HG03103 (cell line): ENCODE data around the gene CNTN4.

ENCODE experiments used
- ATAC-seq: cut with Tn5 transposase; IDR thresholded peaks from one replicate; pipeline ENCODE4 v1.9.1; 2021; ENCODE audit warnings: low read depth; ENCODE audit not compliant: unreplicated experiment

The CNTN4 gene

DNA sequence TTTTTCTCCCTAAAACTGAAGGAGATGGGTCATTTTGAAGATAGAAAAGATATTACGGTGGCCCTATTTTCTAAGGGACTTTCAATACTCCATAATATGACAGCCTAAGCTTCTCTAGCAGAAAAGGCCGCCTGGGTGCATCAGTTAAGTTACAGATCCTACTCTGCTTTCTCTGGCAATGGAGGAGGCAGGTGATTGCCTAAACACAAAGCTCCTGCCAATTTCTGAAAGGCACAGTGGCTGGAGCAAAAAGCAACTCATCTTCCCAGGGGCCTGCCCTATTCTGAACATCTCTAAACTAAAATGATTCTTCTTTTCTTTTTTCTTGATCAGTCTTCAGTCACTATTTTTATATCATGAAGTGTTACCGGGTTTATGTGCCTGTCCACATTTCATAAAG is 276.7 kb downstream of the CNTN4 start:
- no peak for ATAC-seq

DNA sequence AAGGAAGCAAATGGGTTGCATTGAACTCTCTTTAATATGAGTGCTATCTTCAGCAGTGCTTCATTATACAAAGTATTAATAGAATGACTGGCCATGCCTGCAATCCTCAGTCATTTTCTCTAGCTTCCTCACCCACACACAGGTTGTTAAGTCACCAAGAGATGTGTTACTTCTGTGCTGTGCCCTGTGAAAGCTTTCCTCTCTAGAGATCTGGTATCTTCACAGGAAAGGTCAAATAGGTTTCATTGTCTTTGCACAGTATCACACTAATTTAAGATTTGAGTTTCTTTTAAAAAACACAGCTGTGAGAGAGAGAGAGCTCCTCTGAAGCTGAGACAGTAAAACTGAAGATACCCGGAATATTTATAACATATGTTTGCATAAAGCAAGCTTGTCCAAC is 278.6 kb downstream of the CNTN4 start:
- no peak for ATAC-seq

DNA sequence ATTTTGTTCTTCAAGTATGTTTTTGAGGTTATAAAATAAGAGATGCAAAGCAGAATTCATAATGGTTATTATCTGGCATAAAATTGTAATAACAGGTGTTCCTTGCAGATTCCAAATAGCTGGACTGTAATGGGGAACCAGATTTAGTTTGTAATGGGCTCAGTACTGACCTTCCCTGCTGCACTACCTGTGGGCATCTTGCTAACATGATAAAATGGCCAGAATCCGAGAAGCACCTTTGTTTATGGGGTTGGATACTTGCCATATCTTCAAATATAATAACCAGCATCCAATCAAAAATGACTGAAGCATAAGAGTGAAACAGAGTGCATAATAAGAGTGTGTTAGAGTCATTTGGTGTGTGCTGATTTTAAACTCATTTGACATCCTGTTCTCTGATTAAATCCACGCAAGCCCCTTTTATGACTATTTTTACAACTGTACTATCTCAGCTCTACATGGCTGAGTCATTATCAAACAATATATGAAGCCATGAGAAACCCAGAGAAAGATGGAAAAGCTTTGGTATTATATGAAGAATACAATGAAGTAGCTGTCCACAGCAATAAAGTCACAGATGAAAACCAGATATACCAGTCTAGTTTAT is 292.4 kb downstream of the CNTN4 start:
- no peak for ATAC-seq

DNA sequence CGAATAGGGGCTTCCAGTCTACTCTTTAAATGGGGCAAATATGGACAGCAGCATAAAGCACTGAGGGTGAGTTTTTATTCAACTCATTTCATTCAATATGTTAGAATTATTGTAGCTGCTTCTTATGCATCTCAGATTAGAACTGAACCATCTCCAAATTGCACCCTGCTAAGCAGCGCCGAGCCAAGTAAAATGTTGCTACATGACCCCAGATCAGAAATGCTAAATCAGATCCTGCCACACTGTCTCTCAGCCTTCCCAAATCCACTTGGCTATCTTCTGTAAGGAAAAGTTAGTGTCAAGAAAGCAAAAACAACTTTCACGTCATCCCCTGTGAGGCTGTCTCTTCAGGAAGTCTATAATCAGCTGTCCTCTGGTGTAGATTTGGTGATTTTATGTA is 293.2 kb downstream of the CNTN4 start:
- no peak for ATAC-seq

DNA sequence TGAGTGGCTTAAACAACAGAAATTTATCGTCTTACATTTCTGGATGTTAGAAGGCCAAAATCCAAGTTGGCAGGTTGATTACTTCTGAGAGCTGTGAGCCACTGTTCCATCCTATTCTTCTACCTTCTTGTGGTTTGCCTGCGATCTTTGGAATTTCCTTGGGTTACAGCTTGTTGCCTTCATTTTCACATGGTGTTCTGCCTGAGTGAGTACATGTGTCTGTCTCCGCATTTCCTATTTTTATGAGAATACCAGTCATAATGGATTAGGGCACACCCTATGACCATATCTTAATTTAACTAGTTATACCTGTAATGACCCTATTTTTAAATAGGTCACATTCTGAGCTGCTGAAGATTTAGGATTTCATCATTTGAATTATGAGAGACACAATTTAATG is 294.3 kb downstream of the CNTN4 start:
- no peak for ATAC-seq

DNA sequence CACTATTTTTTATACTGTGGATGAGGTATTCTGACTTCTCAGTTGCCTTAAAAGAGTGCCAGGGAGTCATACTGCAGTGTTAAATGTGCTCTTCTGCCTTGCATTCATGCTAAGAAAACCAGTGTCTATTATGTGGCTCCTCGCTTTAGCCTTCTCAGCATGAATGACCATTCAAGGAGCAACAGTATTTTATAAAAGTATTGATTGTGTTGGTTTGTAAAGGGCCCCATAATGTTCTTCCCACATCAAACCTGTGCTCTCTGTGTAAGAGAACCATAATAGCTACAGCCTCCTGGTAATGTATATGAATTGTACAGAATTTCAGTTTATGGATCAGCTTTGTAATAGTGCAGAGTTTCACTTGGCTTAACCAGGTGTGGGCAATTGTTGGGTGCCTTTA is 316.4 kb downstream of the CNTN4 start:
- ATAC-seq: no peak

DNA sequence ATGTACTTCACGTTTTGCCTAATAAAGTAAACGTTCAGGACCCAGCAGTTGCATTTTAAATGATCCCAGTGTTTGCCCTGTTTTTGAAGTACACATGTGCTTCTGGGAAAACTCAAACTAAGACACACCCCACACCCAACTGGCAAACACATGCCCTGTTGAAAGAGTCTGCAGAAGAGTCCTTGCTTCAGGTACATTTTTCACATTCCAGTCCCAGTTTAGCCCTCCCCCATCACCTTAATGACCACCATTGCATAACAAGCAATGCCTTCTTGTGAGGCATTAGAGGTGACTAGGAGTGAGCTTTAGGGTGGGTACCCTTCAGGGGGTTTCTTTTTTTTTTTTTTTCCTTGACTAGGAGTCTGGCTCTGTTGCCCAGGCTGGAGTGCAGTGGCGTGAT is 322.3 kb downstream of the CNTN4 start:
- ATAC-seq: no peak

DNA sequence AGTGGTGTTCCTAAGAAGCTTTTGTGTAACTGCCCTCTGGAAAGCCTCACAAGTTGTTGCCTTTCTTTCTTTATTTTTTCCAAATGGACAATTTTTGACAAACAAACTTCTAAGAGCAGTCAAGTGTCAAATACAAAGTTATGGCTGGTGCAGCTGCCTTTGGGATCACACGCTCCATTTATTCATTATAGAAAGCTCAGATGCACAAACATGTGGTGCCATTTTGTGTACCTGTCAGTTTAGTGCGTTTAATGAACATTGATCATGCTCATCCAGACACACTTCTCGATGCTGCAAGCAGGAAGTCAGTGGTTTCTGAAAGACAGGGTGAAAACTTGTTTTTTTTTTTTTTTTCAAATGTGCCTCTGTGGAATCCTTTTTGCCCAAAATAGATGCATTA is 324.5 kb downstream of the CNTN4 start:
- ATAC-seq: no peak

DNA sequence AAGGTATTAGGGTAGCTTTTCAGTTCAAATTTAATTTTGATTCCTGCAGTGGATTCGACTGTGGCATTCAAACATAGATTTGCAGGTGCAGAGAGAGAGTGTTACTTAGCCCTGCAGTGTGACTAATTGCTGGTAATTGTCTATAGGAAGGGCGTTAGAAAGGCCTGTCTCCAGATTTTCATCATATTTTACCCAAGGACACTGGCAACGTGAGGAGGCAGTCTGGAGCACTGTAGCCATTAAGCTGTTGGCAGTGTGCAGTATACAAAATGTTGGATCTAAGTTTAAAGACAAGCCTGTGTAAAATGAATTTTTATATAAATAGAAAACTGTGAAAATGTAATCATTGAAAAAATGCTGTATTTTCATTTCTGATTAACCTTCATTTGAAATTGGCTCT is 342.9 kb downstream of the CNTN4 start:
- no peak for ATAC-seq

DNA sequence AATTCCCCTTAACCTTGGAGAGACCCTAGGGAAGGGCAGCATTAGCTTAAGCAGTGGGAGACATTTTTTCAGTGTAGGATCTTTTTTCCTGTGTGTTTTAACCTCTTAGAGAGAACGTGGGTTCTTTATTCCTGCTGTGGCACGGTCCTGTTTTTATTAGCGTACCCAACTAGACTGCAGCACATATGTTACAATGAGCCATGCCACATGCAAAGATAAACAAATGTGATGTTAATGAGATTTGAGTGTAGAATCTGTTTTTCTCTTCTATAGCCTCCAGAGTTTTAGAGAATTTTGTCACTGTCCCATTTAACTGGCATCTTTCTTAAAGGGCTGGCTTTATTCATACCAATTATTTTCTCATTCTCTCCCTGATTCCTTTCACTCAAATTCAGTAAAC is 347.5 kb downstream of the CNTN4 start:
- no peak for ATAC-seq

DNA sequence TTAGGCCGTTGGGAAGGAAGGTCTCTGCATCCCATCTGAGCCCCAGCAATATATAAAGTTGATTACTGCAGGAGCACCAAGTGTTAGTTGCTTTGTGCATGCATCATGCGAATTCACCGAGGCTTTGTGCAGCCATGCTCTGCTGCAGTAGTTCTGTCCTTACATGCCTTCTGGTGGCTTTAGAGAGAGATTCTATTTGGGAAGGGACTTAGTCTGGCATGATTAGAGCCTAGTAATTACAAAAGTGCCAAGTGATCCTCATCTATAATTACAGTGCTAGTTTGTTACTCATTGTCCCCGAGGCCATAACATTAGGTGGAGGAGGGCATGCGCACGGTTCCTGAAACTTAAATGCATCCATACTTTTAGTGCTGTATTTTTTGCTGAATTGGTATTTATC is 353.6 kb downstream of the CNTN4 start:
- ATAC-seq: no peak

DNA sequence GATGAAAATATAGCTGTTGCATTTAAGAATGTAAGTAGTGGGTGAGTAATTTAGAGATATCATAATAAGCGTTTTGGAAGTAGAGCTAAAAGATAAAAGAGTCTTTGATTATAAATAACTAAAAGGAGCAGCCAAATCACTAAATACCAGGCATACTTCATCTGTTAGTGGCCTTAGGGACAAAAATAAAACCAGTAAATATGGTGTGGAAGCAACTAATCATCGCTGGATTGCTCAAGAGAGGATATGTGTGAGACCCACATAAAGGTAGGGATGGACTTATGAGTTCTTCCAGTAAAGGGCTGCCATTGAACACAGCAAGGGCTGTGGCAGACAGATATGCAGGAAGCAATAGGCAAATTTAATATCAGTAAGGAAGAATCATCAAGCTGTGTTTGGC is 356.2 kb downstream of the CNTN4 start:
- no peak for ATAC-seq

DNA sequence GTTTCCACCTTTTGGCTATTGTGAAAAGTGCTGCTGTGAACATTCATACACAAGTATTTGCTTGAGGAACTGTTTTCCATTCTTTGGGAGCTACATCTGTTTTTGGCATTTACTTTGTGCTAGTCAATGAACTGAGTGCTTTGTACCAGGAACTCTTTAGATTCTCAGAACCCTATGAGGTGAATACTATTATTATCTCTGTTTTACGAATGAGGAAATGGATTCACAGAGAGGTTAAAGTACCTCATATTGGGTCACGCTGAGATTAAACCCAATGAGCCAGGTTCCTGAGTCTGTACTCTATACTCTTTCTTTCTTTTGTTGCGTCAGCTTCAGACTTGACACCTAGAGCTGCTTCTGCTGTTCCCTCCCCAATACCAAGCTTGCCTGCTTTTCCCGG is 358.1 kb downstream of the CNTN4 start:
- no peak for ATAC-seq

DNA sequence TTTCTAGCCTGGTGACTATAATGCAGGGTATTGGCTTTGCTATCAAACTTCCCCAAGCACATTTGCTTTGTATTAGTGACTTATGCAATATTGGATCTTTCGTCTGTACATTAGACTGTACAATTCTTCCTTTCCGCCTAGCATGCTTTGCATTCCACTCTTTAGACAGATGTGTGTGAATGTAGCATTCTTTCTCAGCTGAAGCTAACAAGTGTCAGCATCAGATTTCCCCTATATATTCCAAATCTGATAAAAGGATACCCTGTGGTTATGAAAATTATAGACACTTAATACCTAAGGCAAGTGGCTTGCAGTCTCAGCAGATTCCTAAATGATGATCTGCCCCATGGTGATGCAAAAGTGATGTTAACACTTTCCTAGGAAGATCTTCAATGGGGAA is 360.1 kb downstream of the CNTN4 start:
- ATAC-seq: no peak

DNA sequence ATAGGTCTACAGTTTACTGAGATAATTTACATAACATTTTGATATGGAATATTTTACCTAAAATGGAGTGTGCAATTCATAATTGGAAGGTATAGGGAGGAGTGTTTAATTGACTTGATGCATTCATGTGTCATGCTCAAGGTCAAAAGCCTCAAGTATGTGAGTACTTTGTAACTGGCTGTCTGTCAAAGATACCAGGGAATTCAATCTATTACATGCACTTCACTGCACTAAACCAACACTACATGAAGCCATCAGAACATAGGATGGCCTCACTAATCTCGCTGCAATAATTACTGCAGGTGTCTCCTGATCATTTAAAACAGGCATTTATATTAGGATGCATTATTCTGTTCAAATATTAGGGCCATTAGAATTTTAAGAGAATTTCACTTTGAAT is 367.2 kb downstream of the CNTN4 start:
- no peak for ATAC-seq

DNA sequence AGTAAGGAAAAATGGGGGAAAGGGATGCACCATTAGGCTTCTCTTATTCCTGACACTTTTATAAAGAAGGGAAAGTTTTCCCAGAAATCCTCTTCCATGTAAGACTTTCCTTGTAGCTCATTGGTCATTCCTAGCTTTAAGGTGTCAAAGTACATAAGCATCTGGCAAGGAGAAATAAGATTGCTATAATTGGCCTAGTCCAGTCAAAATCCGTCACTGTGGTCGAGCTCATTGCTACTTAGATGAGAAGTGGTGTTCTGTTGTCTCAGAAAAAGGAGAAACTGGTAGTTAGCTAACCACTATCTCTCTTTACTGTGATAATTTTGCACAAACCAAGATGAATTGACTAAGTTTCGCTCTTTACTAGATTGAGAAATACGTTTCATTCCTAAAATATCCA is 370.1 kb downstream of the CNTN4 start:
- ATAC-seq: no peak

DNA sequence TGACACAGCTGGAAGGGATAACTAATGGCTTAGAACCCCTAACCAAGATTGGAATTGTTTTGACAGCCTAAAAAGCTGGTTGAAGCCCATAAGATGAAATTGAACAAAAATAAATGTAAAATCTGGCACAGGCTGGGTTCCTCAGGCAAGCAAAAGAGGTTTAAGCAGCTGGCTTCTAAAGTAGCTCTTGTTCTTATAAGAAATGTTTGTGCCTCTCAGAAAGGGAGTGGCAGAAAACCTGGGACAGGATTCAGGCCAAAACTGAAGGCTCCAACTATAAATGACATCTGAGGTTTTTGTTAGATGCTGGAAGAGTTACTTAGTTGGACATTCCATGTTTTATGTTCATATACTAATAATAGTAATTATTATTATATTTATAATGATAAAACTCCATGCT is 378.3 kb downstream of the CNTN4 start:
- ATAC-seq: no peak

DNA sequence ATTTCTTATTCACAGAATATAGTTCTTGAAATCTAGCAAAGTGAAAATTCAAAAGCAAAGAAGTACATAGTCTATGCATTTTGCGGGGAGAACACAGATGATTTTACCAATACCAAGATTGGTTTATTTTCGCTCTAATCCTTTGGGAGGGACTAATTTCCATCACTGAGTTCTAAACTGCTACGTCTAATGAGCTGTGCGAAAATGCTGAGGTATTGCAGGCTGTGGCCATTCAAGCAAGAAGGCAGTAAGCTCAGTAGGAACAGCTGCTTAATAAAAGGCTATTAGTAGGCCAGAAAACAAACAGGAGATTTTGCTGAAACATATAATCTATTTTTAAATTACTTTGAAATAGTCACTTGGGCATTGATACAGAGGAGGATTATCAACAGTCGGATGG is 379.0 kb downstream of the CNTN4 start:
- no peak for ATAC-seq

DNA sequence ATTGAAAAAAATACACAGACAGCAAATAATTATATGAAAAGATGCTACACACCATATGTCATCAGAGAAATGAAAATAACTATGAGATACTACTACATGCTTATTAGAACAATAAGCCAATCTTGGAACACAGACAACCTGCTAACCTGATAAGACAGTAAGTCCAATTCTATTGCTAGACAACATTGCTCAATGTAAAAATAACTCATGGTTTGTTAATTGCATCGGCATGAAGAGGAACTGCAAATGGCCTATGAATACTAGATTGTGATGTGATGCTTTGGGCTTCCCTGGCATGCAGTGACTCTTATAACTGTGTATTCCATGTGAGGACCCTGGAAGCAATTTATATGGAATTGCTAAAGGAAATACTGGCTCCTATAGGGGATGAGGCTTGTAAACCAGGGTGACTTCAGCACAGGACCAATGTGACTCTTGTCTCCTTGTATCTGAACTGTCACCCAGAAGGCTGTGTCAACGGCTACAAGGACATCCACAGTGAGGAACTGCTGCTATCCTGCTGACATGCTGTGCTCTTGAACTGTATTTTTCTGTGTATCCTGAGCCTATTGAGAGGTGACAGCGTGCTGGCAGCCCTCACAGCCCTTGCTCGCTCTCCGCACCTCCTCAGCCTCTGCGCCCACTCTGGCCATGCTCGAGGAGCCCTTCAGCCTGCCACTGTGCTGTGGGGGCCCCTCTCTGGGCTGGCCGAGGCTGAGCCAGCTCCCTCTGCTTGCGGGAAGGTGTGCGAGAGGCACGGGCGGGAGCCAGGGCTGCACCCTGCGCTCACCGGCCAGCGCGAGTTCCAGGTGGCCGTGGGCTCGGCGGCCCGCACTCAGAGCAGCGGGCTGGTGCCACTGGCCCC is 385.7 kb downstream of the CNTN4 start:
- ATAC-seq: no peak

DNA sequence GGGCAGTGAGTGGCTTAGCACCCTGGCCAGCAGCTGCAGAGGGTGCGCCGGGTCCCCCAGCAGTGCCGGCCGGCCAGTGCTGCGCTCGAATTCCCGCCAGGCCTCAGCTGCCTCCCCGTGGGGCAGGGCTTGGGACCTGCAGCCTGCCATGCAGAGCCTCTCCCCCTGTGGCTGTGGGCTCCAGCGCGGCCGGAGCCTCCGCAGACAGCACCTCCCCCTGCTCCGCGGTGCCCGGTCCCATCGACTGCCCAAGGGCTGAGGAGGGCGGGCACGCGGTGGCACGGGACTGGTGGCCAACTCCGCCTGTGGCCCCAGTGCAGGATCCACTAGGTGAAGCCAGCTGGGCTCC is 386.3 kb downstream of the CNTN4 start:
- no peak for ATAC-seq

DNA sequence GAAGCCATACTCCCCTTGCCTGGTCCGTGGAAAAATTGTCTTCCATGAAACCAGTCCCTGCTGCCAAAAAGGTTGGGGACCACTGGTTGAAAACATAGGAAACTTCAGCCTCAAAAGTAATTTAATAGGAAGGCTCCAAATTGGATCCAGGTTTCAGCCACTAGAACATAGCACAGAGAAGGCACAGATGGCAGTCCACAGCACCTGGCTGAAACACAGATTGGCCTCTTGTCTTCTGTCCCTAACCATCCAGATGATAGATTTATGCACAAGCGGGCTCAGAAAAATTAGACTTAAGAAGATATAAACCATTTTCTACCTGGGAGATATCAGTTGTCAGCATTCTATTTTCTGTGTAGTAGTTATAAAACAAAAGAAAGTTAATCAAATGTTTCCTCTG is 397.1 kb downstream of the CNTN4 start:
- ATAC-seq: no peak

DNA sequence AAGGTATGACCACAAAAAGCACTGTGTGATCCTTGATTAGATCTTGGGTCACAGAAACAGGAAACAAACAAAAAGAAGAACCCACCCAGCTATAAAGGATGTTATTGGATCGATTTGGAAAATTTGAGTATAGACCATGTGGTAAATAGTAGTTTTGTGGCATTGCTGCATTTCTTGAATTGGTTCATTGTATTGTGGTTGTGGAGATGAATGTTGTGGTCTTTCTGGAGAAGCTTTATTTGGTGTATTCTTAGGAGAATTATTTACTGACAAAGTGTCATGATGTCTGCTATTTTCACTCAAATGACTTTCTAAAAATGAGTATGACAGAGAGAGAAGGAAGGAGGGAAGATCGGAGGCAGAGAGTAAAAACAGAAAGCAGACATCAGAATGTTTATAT is 406.2 kb downstream of the CNTN4 start:
- no peak for ATAC-seq

DNA sequence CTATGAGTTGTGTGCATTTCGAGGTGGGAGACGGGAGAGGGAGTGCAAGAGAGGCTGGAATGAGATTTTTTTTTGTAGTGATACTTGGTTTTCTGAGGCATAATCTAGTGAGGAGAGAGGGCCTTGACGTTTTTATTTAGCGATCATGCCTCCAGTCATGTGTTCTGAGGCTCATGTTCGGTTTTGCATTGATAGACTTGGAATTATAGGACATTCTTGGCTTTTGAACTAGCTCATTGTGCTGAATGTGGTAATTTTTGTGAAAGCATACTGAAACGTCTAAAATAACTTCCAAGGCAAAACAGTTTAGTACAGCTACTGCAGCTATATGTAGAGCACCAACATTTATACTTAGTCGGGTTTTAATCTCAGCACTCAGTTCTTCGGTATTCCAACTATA is 408.1 kb downstream of the CNTN4 start:
- no peak for ATAC-seq
